ENCODE measurements around the gene TNIP2. TPM values are rescaled to one million over a fixed set of nuclear protein-coding genes. Genes with fewer than 3 reads are reported as not detected.

TNIP2 gene
- total and polyA plus RNA-seq, 2 donors (not counting 1 experiment from before 2014, with no cell fraction given) = 47.6 to 71.9 TPM

GRCh38 chr4:2745516-2745915, 10.6 kb downstream of the TNIP2 start:
- Histone ChIP-seq H3K36me3 (replicated peaks in 1 of 2; ENCODE audit: control extremely low read depth in 1 of 2, control insufficient read depth in 1 of 2, extremely low read depth in 1 of 2, insufficient read depth in 2 of 2, low read length in 1 of 2) (peaks cover 4 to 59% of the 10 kb centered on the region in 2 experiments), H3K79me2 (ENCODE audit: control insufficient read depth, insufficient read depth, low read length) (peaks cover 42% of the 10 kb centered on the region), H3K27me3 (replicated peaks in 1 of 4; ENCODE audit: control extremely low read depth in 1 of 4, control insufficient read depth in 3 of 4, insufficient read depth in 4 of 4, low read length in 3 of 4) (no peaks in the 10 kb centered on the region), H3K4me2 (replicated peaks; ENCODE audit: low read depth, low read length, poor library complexity, severe bottlenecking) (peak overlapping the region; percentile 63), H3K9ac (ENCODE audit: low read length) (peak overlapping the region; percentile 43), H4K20me1 (ENCODE audit: control insufficient read depth, insufficient read depth, low read length, poor library complexity, severe bottlenecking) (peaks cover 30% of the 10 kb centered on the region), H3K27ac (ENCODE audit: low read length in 2 of 2) (peak overlapping the region; percentile 93 to 95), H3K9me3 (ENCODE audit: control extremely low read depth in 1 of 3, control insufficient read depth in 2 of 3, insufficient read depth in 1 of 3, low read length in 2 of 3) (no peaks in the 10 kb centered on the region), H2AFZ (ENCODE audit: insufficient read depth, low read depth, low read length, poor library complexity, severe bottlenecking) (no peak overlapping the region), H3K4me3 (ENCODE audit: control extremely low read depth in 1 of 5, extremely low read depth in 1 of 5, insufficient read depth in 1 of 5, low read depth in 2 of 5, low read length in 4 of 5) (no peak overlapping the region), H3K4me1 (ENCODE audit: control insufficient read depth in 2 of 2, insufficient read depth in 2 of 2, low read length in 2 of 2) (peaks cover 30 to 44% of the 10 kb centered on the region in 2 donors)
- H3K27me3 Mint-ChIP-seq = no peaks in the 10 kb centered on the region
- no peaks in the 10 kb centered on the region for H3K9me3 Mint-ChIP-seq (ENCODE audit: insufficient read depth)
- DNase-seq (no peak), ATAC-seq (ENCODE audit: low read depth) (no peak)
- H3K4me1 Mint-ChIP-seq = peaks cover 43% of the 10 kb centered on the region
- ChIA-PET CTCF (interaction anchor here (0.9 to 2.7 kb wide), 9 partner anchors 10 to 240 kb away, joined by 3 to 9 read pairs (median 3); no protein-coding TSS in a partner anchor), POLR2A (interaction anchor here (0.7 to 2.3 kb wide), 4 partner anchors 17 to 147 kb away, joined by 3 to 7 read pairs (median 4); no protein-coding TSS in a partner anchor)
- WGBS (ENCODE audit: insufficient coverage) = 100% methylated on average over 1 of the region's 5 CpGs
- H3K4me3 Mint-ChIP-seq = no peak overlapping the region
- TF ChIP-seq EZH2 (IDR thresholded peaks at IDR 0.05; ENCODE audit: borderline replicate concordance, insufficient read depth, low read depth, low read length, poor library complexity, severe bottlenecking) (no peak), CTCF (IDR thresholded peaks at IDR 0.05) (no peak)
- intact Hi-C loops (cut with micrococcal nuclease) = loop anchor here (5.0 to 10.0 kb wide), 3 partner anchors 187 to 299 kb away; partner anchors contain the start of gene RNF4
- H3K27ac Mint-ChIP-seq = peak overlapping the region; percentile 93

- TF ChIP-seq EZH2 (IDR thresholded peaks at IDR 0.05; ENCODE audit: borderline replicate concordance, insufficient read depth, low read depth, low read length, poor library complexity, severe bottlenecking) (no peak), CTCF (IDR thresholded peaks at IDR 0.05) (no peak)
These were observed 11.4 kb downstream of the TNIP2 start for GRCh38 chr4:2744576-2745270.

More at GRCh38 chr4:2744576-2745270, 11.4 kb downstream of the TNIP2 start:
- Histone ChIP-seq H4K20me1 (ENCODE audit: control insufficient read depth, insufficient read depth, low read length, poor library complexity, severe bottlenecking) (peaks cover 25% of the 10 kb centered on the region), H3K9me3 (ENCODE audit: control extremely low read depth in 1 of 3, control insufficient read depth in 2 of 3, insufficient read depth in 1 of 3, low read length in 2 of 3) (no peaks in the 10 kb centered on the region), H2AFZ (ENCODE audit: insufficient read depth, low read depth, low read length, poor library complexity, severe bottlenecking) (no peak overlapping the region), H3K4me3 (ENCODE audit: control extremely low read depth in 1 of 5, extremely low read depth in 1 of 5, insufficient read depth in 1 of 5, low read depth in 2 of 5, low read length in 4 of 5) (no peak overlapping the region), H3K36me3 (replicated peaks in 1 of 2; ENCODE audit: control extremely low read depth in 1 of 2, control insufficient read depth in 1 of 2, extremely low read depth in 1 of 2, insufficient read depth in 2 of 2, low read length in 1 of 2) (peaks cover 4 to 59% of the 10 kb centered on the region in 2 experiments), H3K9ac (ENCODE audit: low read length) (no peak overlapping the region), H3K4me1 (ENCODE audit: control insufficient read depth in 2 of 2, insufficient read depth in 2 of 2, low read length in 2 of 2) (peaks cover 30 to 44% of the 10 kb centered on the region in 2 donors), H3K27ac (ENCODE audit: low read length in 2 of 2) (peak overlapping the region; percentile 93 to 95), H3K27me3 (replicated peaks in 1 of 4; ENCODE audit: control extremely low read depth in 1 of 4, control insufficient read depth in 3 of 4, insufficient read depth in 4 of 4, low read length in 3 of 4) (no peaks in the 10 kb centered on the region), H3K4me2 (replicated peaks; ENCODE audit: low read depth, low read length, poor library complexity, severe bottlenecking) (no peak overlapping the region), H3K79me2 (ENCODE audit: control insufficient read depth, insufficient read depth, low read length) (peaks cover 35% of the 10 kb centered on the region)
- POLR2A ChIA-PET = interaction anchor here (0.6 to 2.3 kb wide), 2 partner anchors 36 to 55 kb away, joined by 3 to 7 read pairs; no protein-coding TSS in a partner anchor
- Mint-ChIP-seq H3K4me1 (peaks cover 41% of the 10 kb centered on the region), H3K4me3 (no peak overlapping the region), H3K27me3 (no peaks in the 10 kb centered on the region), H3K9me3 (ENCODE audit: insufficient read depth) (no peaks in the 10 kb centered on the region), H3K27ac (peak overlapping the region; percentile 93)
- CTCF ChIA-PET = interaction anchor here (1.5 kb wide), 1 partner anchor 128 kb away, joined by 3 read pairs; no protein-coding TSS in a partner anchor
- ATAC-seq (ENCODE audit: low read depth) (no peak), DNase-seq (no peak)
- WGBS (ENCODE audit: insufficient coverage) = 93% methylated on average over 28 of the region's 28 CpGs
- intact Hi-C loops (cut with micrococcal nuclease) = loop anchor here (5.0 to 10.0 kb wide), 3 partner anchors 188 to 300 kb away; partner anchors contain the start of gene RNF4
